IMR-90 (cell line): Measurements from ENCODE around the gene ZFP36L1. TPM values are rescaled to one million over a fixed set of nuclear protein-coding genes. Genes with fewer than 3 reads are reported as not detected.
A peak's percentile ranks its signal among the peaks of the same experiment; 100 is the strongest.

Experiments used
- ATAC-seq: fragments of 200-7000 bp; cut with Tn5 transposase; 2 replicates; pipeline ENCODE4 v1.9.1; 2020; ENCODE audit warnings: low read depth, mild to moderate bottlenecking, moderate library complexity
- BruUV-seq: library from RNA; stranded (reverse); fragments of 400-500 nt; replicated peaks from 2 replicates; lab custom pipeline; 2021; lab: Mats Ljungman, UMichigan
- CTCF ChIA-PET: fragments of 300-600 bp; formaldehyde crosslinking; extraction: SDS; loops from one replicate; lab custom pipeline; 2021; ENCODE audit warnings: antibody characterized with exemption; lab: Yijun Ruan, JAX
- POLR2A ChIA-PET: fragments of 300-600 bp; sonication (Branson Sonifier 250); formaldehyde crosslinking; loops from one replicate; lab custom pipeline; 2022; ENCODE audit warnings: antibody characterized with exemption; ENCODE audit not compliant: unreplicated experiment; lab: Charles Lee
- DNase-seq: peaks from one replicate; pipeline ENCODE4 v3.0.0; 2013
- H2AFZ ChIP-seq: replicated peaks from 2 replicates; pipeline ENCODE3; 2013; ENCODE audit warnings: low read length, mild to moderate bottlenecking; ENCODE audit not compliant: poor library complexity
- H2AK5ac ChIP-seq: 2 replicates; pipeline ENCODE4 v1.6.1; 2013; ENCODE audit warnings: low read depth, low read length, inconsistent platforms
- H2AK9ac ChIP-seq: replicated peaks from 2 replicates; pipeline ENCODE3; 2013; ENCODE audit warnings: mild to moderate bottlenecking, low read depth, low read length, moderate library complexity; ENCODE audit not compliant: poor library complexity
- H2BK120ac ChIP-seq: 2 replicates; pipeline ENCODE4 v1.6.1; 2013; ENCODE audit warnings: low read depth, low read length, inconsistent platforms
- H2BK15ac ChIP-seq: 3 replicates; pipeline ENCODE4 v1.6.1; 2013; ENCODE audit warnings: low read depth, low read length, inconsistent platforms
- H2BK20ac ChIP-seq: 2 replicates; pipeline ENCODE4 v1.6.1; 2013; ENCODE audit warnings: low read depth, mild to moderate bottlenecking, inconsistent platforms, low read length, moderate library complexity
- H2BK5ac ChIP-seq: 2 replicates; pipeline ENCODE4 v1.6.1; 2013; ENCODE audit warnings: mild to moderate bottlenecking, low read depth, low read length, inconsistent platforms; ENCODE audit not compliant: poor library complexity, severe bottlenecking
- H3K14ac ChIP-seq: replicated peaks from 2 replicates; pipeline ENCODE4 v1.6.1; 2013; ENCODE audit warnings: low read depth, low read length, inconsistent platforms
- H3K18ac ChIP-seq: 2 replicates; pipeline ENCODE4 v1.6.1; 2013; ENCODE audit warnings: low read depth, low read length, control low read depth
- H3K23ac ChIP-seq: 2 replicates; pipeline ENCODE4 v1.6.1; 2013; ENCODE audit warnings: low read depth, low read length, inconsistent platforms
- H3K27ac ChIP-seq: 2 replicates; pipeline ENCODE4 v1.5.1; 2013; ENCODE audit warnings: mild to moderate bottlenecking, control low read depth, low read length; ENCODE audit not compliant: insufficient read depth
- H3K27me3 ChIP-seq: 2 replicates; pipeline ENCODE4 v1.6.1; 2013; ENCODE audit warnings: low read length; ENCODE audit not compliant: control insufficient read depth, insufficient read depth
- H3K36me3 ChIP-seq: 2 replicates; pipeline ENCODE4 v1.6.1; 2013; ENCODE audit warnings: low read length, mixed read lengths; ENCODE audit not compliant: control insufficient read depth, insufficient read depth
- H3K4ac ChIP-seq: 2 replicates; pipeline ENCODE4 v1.6.1; 2013; ENCODE audit warnings: low read depth, low read length, inconsistent platforms
- H3K4me1 ChIP-seq: 2 replicates; pipeline ENCODE4 v1.6.1; 2013; ENCODE audit warnings: low read length, mixed read lengths; ENCODE audit not compliant: control insufficient read depth, insufficient read depth
- H3K4me2 ChIP-seq: 2 replicates; pipeline ENCODE4 v1.6.1; 2013; ENCODE audit warnings: low read depth, mild to moderate bottlenecking, control low read depth, low read length, moderate library complexity
- H3K4me3 ChIP-seq: 2 replicates; pipeline ENCODE4 v1.5.1; 2013; ENCODE audit warnings: low read depth, mild to moderate bottlenecking, control low read depth, low read length, moderate library complexity; ENCODE audit not compliant: insufficient read depth
- H3K56ac ChIP-seq: 2 replicates; pipeline ENCODE4 v1.6.1; 2013; ENCODE audit warnings: low read length, inconsistent platforms; ENCODE audit not compliant: insufficient read depth; ENCODE audit errors: extremely low read depth
- H3K79me1 ChIP-seq, 2 experiments: 2 replicates each; pipeline ENCODE4 v1.6.1; 2013; ENCODE audit warnings: low read length in 2 of 2, inconsistent platforms in 1 of 2, low read depth in 1 of 2
- H3K9ac ChIP-seq: 2 replicates; pipeline ENCODE4 v1.6.1; 2013; ENCODE audit warnings: low read depth, low read length, control low read depth
- H3K9me1 ChIP-seq: 2 replicates; pipeline ENCODE4 v1.6.1; 2013; ENCODE audit warnings: low read length, inconsistent platforms; ENCODE audit not compliant: insufficient read depth
- H3K9me3 ChIP-seq: 2 replicates; pipeline ENCODE4 v1.6.1; 2013; ENCODE audit warnings: low read length; ENCODE audit not compliant: control insufficient read depth, insufficient read depth
- H4K20me1 ChIP-seq: 2 replicates; pipeline ENCODE4 v1.6.1; 2013; ENCODE audit warnings: low read length, inconsistent platforms; ENCODE audit not compliant: insufficient read depth
- H4K5ac ChIP-seq: 2 replicates; pipeline ENCODE4 v1.6.1; 2013; ENCODE audit warnings: mild to moderate bottlenecking, low read depth, low read length, control low read depth
- H4K8ac ChIP-seq, 2 experiments: 2 replicates each; pipeline ENCODE4 v1.6.1; 2013; ENCODE audit warnings: low read depth in 2 of 2, low read length in 2 of 2, control low read depth in 1 of 2, inconsistent platforms in 1 of 2
- H4K91ac ChIP-seq: 2 replicates; pipeline ENCODE4 v1.6.1; 2013; ENCODE audit warnings: low read depth, low read length, inconsistent platforms; ENCODE audit not compliant: insufficient read depth
- CEBPB ChIP-seq: IDR thresholded peaks from 2 replicates; pipeline ENCODE4 v1.6.1; 2012; ENCODE audit warnings: low read depth, low read length, improper control_type of control experiment
- CHD1 ChIP-seq: IDR thresholded peaks from 2 replicates; pipeline ENCODE4 v1.6.1; 2012; ENCODE audit warnings: low read depth, low read length, improper control_type of control experiment
- POLR2A ChIP-seq: IDR thresholded peaks from 2 replicates; pipeline ENCODE4 v1.6.1; 2012; ENCODE audit warnings: mild to moderate bottlenecking, low read depth, low read length
- SMC3 ChIP-seq: fragments of 150-350 bp; IDR thresholded peaks from 2 replicates; pipeline ENCODE4 v1.6.1; 2016; ENCODE audit warnings: low read depth, mild to moderate bottlenecking, antibody characterized with exemption, low read length, moderate library complexity
- WGBS, 2 experiments: methylation state at CpG; one replicate each; pipeline versions ENCODE4 v1.1.5 to v1.1.7; 2013; ENCODE audit warnings: missing lambda C conversion rate in 2 of 2; ENCODE audit not compliant: insufficient read length in 1 of 2; ENCODE audit errors: extremely low coverage in 2 of 2; 5-methylcytosine and 5-hydroxymethylcytosine counted together
- dilution Hi-C: fragments of 300-500 bp; cut with HindIII; formaldehyde crosslinking; loops from one replicate; pipeline ENCODE4 v1.14.3; 2018; ENCODE audit warnings: low sequenced_read_pairs; ENCODE audit not compliant: unreplicated experiment
- in situ Hi-C: fragments of 300-500 bp; cut with MboI; formaldehyde crosslinking; loops from 3 replicates; pipeline ENCODE4 v1.14.3; 2019; ENCODE audit warnings: low sequenced_read_pairs, inconsistent platforms, mixed read lengths
- intact Hi-C: fragments of 100-400 bp; cut with micrococcal nuclease; formaldehyde crosslinking; loops from 2 replicates; pipeline ENCODE4 v1.10.0; 2022
- polyA plus RNA-seq, 3 experiments: library from polyadenylated mRNA; depleted of rRNA; stranded (reverse); fragments of >200 nt; gene quantifications; 2 replicates each; pipeline ENCODE4 v1.2.3, GENCODE V29; 2012; ENCODE audit warnings: low replicate concordance in 1 of 3
- total RNA-seq: library from RNA; depleted of rRNA; stranded (reverse); fragments of >200 nt; gene quantifications from 2 replicates; pipeline ENCODE4 v1.2.3, GENCODE V29; 2012

ZFP36L1 gene
- total and polyA plus RNA-seq, 2 of the 4 experiments (the other 2 are of a cell fraction) = 6.5 to 140 TPM

DNA sequence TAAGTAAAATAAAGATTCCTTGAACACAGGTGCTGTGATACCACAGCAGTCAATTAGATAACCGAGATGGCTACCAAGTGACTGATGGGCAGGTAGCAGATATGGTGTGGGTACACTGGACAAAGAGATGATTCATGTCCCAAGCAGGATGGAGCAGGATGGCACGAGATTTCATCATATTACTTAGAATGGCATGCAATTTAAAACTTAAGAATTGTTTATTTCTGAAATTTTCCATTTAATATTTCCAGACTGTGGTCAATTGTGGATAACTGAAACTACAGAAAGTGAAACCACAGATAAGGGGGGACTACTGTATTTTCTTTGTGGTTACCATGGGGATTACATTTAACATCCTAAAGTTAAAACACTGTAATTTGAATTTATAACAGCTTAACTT is 7.5 kb upstream of the ZFP36L1 start:
- no peak overlapping the region for H2AK9ac ChIP-seq
- ChIA-PET POLR2A (no interaction called here), CTCF (no interaction called here)
- H4K5ac ChIP-seq = no peak overlapping the region
- no peak overlapping the region for H4K8ac ChIP-seq
- H4K91ac ChIP-seq = no peak overlapping the region
- WGBS, 2 experiments = 100% methylated on average over 1 of the region's 2 CpGs; no CpG with 5 or more reads in 1 of the 2 experiments
- in situ Hi-C loops (no loop called here), dilution Hi-C loops (no loop called here), intact Hi-C loops (no loop called here)
- H3K9me3 ChIP-seq = peaks cover 4% of the 10 kb centered on the region; the same call in 1 of the 2 replicates
- H3K79me1 ChIP-seq = peaks cover 4 to 17% of the 10 kb centered on the region in 2 experiments; a peak in 1 of 4 replicates
- no peak overlapping the region for H2BK120ac ChIP-seq
- H3K27ac ChIP-seq = no peak overlapping the region
- H3K23ac ChIP-seq = no peak overlapping the region
- H2AK5ac ChIP-seq = no peak overlapping the region
- no TSS peak for BruUV-seq
- no peak overlapping the region for H3K14ac ChIP-seq
- TF ChIP-seq SMC3 = no peak
- TF ChIP-seq CEBPB = peak; percentile 70
- TF ChIP-seq POLR2A = no peak
- no peak for TF ChIP-seq CHD1
- H3K56ac ChIP-seq = no peak overlapping the region
- H3K4ac ChIP-seq = no peak overlapping the region
- DNase-seq = no peak
- no peak for ATAC-seq
- peak overlapping the region; percentile 10 for H2BK5ac ChIP-seq
- H3K9me1 ChIP-seq = peaks cover 7% of the 10 kb centered on the region; the same call in 1 of the 2 replicates
- peaks cover 16% of the 10 kb centered on the region for H3K4me1 ChIP-seq
- no peak overlapping the region for H2AFZ ChIP-seq
- H3K9ac ChIP-seq = no peak overlapping the region
- H2BK20ac ChIP-seq = no peak overlapping the region
- no peak overlapping the region for H3K4me3 ChIP-seq
- H3K36me3 ChIP-seq = no peaks in the 10 kb centered on the region
- no peaks in the 10 kb centered on the region for H4K20me1 ChIP-seq
- no peak overlapping the region for H3K4me2 ChIP-seq
- no peaks in the 10 kb centered on the region for H3K27me3 ChIP-seq
- no peak overlapping the region for H2BK15ac ChIP-seq
- H3K18ac ChIP-seq = no peak overlapping the region
